Epithelial cell of esophagus (primary cell): Measurements from ENCODE around the gene NAXE.

Experiments used
- DNase-seq: peaks from one replicate; pipeline ENCODE4 v3.0.0; 2010; ENCODE audit warnings: low read depth
- H3K4me3 ChIP-seq: 2 replicates; pipeline ENCODE4 v1.5.1; 2011; ENCODE audit warnings: mild to moderate bottlenecking, low read length, control low read depth
- CTCF ChIP-seq: IDR thresholded peaks from 2 replicates; pipeline ENCODE4 v1.5.1; 2011; ENCODE audit warnings: low read depth, mild to moderate bottlenecking, low read length, control low read depth, inconsistent platforms; ENCODE audit not compliant: insufficient read depth; ENCODE audit errors: missing control alignments

NAXE gene

DNA sequence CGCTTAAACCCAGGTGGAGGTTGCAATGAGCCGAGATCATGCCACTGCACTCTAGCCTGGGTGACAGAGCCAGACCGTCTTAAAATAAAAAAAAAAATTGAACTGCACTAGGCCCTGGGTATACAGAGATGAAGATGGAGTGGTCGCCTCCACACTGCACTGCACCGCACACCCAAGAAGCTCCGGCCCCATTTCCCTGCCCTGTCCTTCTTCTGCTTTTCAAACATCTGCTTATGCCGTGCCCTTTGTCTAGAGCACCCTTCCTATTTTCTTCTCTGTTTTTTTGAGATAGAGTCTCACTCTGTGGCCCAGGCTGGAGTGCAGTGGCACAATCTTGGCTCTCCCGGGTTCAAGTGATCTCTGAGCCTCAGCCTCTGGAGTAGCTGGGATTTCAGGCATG lies 36.6 kb upstream of the NAXE start:
- no peak overlapping the region for H3K4me3 ChIP-seq
- no peak for DNase-seq
- no peak for TF ChIP-seq CTCF

DNA sequence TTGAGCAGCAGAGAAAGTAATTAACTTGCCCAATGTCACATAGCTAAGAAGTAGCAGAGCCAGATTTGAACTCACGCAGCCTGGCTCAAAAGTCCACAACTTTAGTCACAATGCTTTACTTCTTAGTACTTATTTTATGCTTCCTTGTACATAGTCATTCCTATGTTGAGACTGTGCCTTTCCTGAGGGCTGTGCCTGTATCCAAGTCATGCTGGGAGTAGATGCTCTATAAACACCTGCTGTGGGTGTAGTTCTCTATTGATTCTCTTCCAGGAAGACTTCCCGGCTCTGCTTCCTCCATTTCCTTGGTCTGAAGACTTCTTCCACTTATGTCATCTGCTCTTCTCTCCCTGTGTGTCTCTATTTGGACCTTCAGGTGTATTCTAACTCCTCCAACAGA lies 35.9 kb upstream of the NAXE start:
- H3K4me3 ChIP-seq = no peak overlapping the region
- DNase-seq = no peak
- no peak for TF ChIP-seq CTCF

DNA sequence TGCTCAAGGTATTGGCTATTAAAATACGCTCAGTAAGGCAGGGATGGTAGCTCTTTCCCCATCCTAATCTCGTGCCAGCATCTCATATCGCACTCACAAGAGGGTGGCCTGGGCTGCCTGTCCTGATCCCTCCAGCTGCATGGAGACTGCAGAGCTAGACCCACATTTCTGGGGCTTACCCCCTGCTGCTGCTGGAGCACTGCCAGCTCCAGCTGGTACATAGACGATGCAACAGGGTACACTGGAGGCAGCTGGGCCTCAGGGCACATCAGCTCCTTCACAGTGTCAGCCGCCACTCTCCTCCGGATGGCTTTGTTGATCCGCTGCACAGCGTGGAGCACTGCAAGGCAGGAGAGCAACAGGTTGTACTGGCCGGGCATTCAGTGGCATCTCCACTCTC lies 35.2 kb upstream of the NAXE start:
- no peak for DNase-seq

DNA sequence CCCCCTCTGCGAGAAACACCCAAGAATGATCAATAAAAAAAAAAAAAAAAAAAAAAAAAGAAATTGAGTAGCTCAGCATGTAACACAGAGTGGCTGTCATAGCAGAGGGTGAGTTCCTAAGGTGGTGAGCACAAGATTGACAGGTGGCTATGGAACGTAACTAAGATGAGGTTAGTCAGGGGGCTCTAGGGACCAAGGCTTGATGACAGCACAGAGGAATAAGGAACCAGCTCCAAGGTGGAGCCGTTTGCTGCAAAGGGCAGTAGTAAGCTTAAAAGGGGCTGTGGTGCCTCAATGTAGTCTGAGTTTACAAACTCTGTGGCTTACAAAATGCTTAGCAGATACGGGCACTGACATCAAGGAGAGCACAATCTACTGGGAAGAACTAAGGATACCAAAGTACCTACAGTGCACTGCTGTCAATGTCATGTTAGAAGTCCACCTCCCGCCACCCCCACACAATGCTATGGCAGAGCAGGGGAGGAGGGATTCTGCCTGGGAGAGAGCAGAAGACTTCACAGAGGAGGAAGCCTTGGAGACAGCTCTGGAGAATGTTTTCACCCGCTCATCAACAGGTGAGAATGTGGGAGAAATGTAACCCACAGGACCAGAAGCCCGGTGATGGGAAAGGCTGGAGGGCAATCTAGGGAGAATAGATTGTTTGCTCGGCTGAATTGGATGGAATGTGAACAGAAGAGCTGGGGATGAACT lies 32.3 kb upstream of the NAXE start:
- H3K4me3 ChIP-seq = no peak overlapping the region
- no peak for TF ChIP-seq CTCF
- DNase-seq = no peak

More for the DNA sequence above, 35.2 kb upstream of the NAXE start:
- no peak for TF ChIP-seq CTCF
- H3K4me3 ChIP-seq = no peak overlapping the region

GRCh38 chr1:156559797-156560385 lies 31.7 kb upstream of the NAXE start:
- DNase-seq = no peak
- no peak overlapping the region for H3K4me3 ChIP-seq
- no peak for TF ChIP-seq CTCF

GRCh38 chr1:156560585-156561163 lies 30.9 kb upstream of the NAXE start:
- no peak overlapping the region for H3K4me3 ChIP-seq
- no peak for TF ChIP-seq CTCF
- no peak for DNase-seq

DNA sequence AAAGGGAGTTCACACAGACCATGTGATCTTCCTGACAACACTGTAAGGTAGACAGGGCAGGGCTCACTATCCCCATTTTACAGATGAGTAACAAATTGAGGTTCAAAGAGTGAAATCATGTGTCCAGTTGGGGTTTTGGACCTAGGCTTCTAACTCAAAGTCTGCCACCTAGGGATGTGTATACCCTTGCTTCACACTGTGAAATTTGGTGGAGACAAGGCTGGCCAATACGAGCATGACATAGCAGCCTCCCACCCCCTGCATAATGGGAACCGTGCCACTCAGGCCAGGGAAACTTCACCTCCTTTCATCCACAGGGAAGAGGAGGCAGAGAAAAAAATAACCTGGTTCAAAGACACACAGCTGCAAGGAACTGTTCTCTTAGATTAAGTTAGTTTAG lies 26.1 kb upstream of the NAXE start:
- no peak for TF ChIP-seq CTCF
- no peak for DNase-seq
- H3K4me3 ChIP-seq = no peak overlapping the region
